Measurements from ENCODE around the gene CBX4.

Gene CBX4

DNA sequence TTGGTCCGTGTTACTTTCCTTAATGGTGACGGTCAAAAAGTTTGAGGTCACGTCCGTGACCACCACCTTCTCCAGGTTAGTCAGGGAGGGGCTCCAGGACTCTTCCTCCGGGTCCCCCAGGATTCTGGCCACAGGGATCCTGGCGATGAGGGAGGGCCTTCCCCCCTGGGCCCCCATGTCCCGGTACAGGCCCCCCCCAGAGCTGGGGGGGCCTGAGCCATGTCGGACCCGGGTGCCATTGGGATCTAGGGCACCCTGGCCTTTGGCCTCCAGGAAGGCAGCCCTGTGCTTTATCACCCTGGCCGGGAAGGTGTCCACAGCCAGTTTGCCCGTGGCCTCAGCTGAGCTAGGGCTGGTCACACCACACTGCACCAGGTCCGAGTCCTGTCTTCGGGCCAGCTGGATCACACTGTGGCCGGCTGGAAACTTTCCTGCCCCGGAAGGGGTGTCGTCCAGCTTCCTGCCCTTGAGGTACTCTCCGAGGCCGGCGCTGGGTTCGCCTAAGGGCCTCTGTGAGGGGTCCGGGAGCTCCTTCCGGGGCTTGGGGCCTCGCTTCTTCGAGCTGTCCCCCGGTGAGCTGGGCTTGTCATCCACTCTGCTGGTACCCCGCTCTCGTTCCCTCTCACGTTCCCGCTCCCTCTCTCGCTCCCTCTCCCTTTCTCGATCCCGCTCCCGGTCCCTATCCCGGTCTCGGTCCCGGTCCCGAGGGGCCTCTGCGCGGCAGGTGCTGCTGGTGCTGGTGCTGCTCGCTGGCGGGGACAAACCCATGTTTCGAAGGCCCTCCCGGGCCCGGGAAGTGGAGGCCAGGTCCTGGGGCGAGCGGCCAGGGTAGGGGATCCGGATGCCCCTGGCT, 44.4 kb downstream of the CBX4 start:
- Histone ChIP-seq H3K79me2 (ENCODE audit: insufficient read depth, low read depth) (no peaks in the 10 kb centered on the region), H3K4me2 (no peak overlapping the region; the same call in 1 of the 2 replicates), H3K36me3 (ENCODE audit: insufficient read depth) (no peaks in the 10 kb centered on the region), H3K4me1 (ENCODE audit: low read depth, poor library complexity, severe bottlenecking) (peaks cover 12% of the 10 kb centered on the region), H2AFZ (ENCODE audit: low read depth) (no peak overlapping the region), H3K9ac (no peak overlapping the region), H3K27ac (no peak overlapping the region), H4K20me1 (ENCODE audit: insufficient read depth) (no peaks in the 10 kb centered on the region), H3K27me3 (ENCODE audit: insufficient read depth, low read depth) (peaks cover 38% of the 10 kb centered on the region), H3K4me3 (IDR thresholded peaks at IDR 0.05; ENCODE audit: insufficient read depth, low read depth, low read length) (no peak overlapping the region)
- TF ChIP-seq, protein P1, sequence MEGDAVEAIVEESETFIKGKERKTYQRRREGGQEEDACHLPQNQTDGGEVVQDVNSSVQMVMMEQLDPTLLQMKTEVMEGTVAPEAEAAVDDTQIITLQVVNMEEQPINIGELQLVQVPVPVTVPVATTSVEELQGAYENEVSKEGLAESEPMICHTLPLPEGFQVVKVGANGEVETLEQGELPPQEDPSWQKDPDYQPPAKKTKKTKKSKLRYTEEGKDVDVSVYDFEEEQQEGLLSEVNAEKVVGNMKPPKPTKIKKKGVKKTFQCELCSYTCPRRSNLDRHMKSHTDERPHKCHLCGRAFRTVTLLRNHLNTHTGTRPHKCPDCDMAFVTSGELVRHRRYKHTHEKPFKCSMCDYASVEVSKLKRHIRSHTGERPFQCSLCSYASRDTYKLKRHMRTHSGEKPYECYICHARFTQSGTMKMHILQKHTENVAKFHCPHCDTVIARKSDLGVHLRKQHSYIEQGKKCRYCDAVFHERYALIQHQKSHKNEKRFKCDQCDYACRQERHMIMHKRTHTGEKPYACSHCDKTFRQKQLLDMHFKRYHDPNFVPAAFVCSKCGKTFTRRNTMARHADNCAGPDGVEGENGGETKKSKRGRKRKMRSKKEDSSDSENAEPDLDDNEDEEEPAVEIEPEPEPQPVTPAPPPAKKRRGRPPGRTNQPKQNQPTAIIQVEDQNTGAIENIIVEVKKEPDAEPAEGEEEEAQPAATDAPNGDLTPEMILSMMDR (conservative IDR thresholded peaks at IDR 0.05; ENCODE audit: low read depth, low read length), result no peak

DNA sequence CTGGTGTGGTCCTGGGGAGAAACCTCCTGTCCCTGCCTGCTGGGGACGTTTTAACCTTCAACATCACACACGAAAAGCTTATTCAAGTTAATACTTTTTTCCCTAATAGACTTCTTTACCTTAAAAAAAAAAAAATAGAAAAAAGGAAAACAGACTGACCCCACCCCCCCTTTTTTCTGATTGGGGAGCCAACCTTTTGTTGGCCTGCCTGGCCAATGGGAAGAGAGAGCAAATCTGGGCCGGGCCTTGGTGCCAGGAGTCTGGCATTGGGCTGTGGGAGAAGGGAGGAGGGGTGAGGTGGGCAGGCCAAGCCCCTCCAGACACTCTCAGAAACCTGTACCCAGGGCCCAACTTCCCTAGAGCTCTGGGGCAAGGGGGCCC, 45.3 kb downstream of the CBX4 start:
- Histone ChIP-seq H3K27me3 (ENCODE audit: insufficient read depth, low read depth) (peaks cover 37% of the 10 kb centered on the region), H3K4me2 (no peak overlapping the region), H3K27ac (no peak overlapping the region), H4K20me1 (ENCODE audit: insufficient read depth) (no peaks in the 10 kb centered on the region), H3K36me3 (ENCODE audit: insufficient read depth) (no peaks in the 10 kb centered on the region), H3K9ac (no peak overlapping the region), H3K4me1 (ENCODE audit: low read depth, poor library complexity, severe bottlenecking) (peaks cover 6% of the 10 kb centered on the region), H2AFZ (ENCODE audit: low read depth) (no peak overlapping the region), H3K79me2 (ENCODE audit: insufficient read depth, low read depth) (no peaks in the 10 kb centered on the region), H3K4me3 (IDR thresholded peaks at IDR 0.05; ENCODE audit: insufficient read depth, low read depth, low read length) (no peak overlapping the region)
- TF ChIP-seq, protein P1 (conservative IDR thresholded peaks at IDR 0.05; ENCODE audit: low read depth, low read length), result no peak

DNA sequence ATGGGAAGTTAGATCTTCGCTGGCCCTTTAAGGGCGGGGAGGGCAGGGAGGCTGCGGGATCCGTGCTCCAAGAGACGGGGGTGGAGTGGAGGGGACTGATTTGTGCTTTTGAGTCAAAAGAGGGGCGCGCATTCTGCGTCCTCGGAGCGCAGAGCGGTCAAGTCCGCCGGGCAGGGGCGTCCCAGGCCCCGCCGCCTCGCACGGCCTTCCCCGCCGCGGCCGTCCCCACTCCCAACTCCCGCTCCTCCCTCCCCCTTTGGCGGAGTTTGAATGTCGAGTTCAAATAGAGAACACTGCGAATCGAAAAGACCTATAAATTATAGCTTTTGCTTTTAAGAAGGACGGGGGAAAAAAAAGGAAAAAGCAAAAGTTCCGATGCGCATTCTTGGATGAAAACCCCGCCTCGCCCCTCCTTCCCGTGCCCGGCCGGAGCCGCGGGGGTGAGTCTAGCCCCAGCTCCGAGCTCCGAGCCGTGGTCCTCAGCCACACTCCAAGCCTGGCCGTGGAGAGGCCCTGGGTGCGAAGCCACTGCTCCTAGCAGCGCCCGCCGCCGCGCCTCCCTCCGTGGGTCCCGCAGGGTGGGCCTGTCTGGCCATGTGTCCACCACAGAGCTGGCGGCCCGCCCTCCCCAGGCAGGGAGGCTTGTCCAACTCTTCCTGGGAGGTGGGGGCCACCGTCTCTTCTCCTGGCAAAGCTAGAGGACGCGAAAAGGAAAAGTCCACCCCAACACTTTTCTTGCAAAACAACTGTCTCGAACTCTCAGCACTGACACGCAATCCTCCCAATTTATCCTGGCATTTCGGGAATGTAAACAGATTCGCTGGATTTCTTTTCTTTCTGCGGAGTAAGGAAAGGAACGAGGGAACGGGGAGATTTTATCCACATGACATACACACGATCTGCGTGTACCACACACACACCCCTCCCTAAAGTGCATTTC, 46.0 kb downstream of the CBX4 start:
- H3K4me3 ChIP-seq (IDR thresholded peaks at IDR 0.05; ENCODE audit: insufficient read depth, low read depth, low read length), result no peak overlapping the region
- H3K79me2 ChIP-seq (ENCODE audit: insufficient read depth, low read depth), result no peaks in the 10 kb centered on the region
- no peaks in the 10 kb centered on the region for H4K20me1 ChIP-seq (ENCODE audit: insufficient read depth)
- H3K4me2 ChIP-seq, result no peak overlapping the region
- peaks cover 37% of the 10 kb centered on the region for H3K27me3 ChIP-seq (ENCODE audit: insufficient read depth, low read depth)
- H3K27ac ChIP-seq, result no peak overlapping the region
- H3K9ac ChIP-seq, result no peak overlapping the region
- H3K4me1 ChIP-seq (ENCODE audit: low read depth, poor library complexity, severe bottlenecking), result peaks cover 6% of the 10 kb centered on the region
- TF ChIP-seq, protein P1 (conservative IDR thresholded peaks at IDR 0.05; ENCODE audit: low read depth, low read length), result no peak
- H3K36me3 ChIP-seq (ENCODE audit: insufficient read depth), result no peaks in the 10 kb centered on the region
- H2AFZ ChIP-seq (ENCODE audit: low read depth), result no peak overlapping the region

DNA sequence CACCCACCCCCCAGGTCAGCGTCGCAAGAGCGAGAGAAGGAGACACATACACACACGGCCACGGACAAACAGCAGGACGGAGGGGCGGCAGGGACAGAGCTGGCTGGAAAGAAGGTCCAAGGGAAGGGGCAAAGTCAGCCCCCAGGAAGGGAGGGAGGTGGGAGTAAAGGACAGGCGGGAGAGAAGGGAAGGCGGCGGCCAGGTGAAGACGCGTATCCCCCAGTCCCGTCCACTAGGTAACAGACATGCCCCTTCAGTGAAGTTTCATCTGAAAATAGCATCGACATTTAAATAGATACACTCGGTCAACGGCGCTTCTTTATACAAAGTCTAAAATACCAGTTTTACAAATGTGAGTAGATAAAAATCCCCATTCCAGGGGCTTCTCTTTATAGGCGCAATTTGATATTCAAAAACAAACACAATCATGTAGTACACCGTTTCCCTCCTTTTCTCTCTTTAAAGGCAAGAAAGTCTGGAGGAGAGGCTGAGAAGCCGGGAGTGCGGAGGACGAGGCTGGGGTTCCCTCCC, 46.8 kb downstream of the CBX4 start:
- Histone ChIP-seq H2AFZ (ENCODE audit: low read depth) (no peak overlapping the region), H3K4me1 (ENCODE audit: low read depth, poor library complexity, severe bottlenecking) (peaks cover 6% of the 10 kb centered on the region), H4K20me1 (ENCODE audit: insufficient read depth) (no peaks in the 10 kb centered on the region), H3K27me3 (ENCODE audit: insufficient read depth, low read depth) (peaks cover 40% of the 10 kb centered on the region), H3K79me2 (ENCODE audit: insufficient read depth, low read depth) (no peaks in the 10 kb centered on the region), H3K4me2 (no peak overlapping the region), H3K4me3 (IDR thresholded peaks at IDR 0.05; ENCODE audit: insufficient read depth, low read depth, low read length) (no peak overlapping the region), H3K36me3 (ENCODE audit: insufficient read depth) (no peaks in the 10 kb centered on the region), H3K9ac (no peak overlapping the region), H3K27ac (no peak overlapping the region)
- TF ChIP-seq, protein P1 (conservative IDR thresholded peaks at IDR 0.05; ENCODE audit: low read depth, low read length), result no peak

Data from KMS-11 (cell line).